ENCODE results near the gene OR8G1.
"Not testable (repeated sequence)": the region's sequence is repeated elsewhere in the genome, so short reads cannot be mapped to it uniquely, and the experiment has no call there.

The OR8G1 gene

GRCh38 chr11:124238512-124238911 is 2.4 kb upstream of the OR8G1 start:
- DNase-seq (ENCODE audit: low spot score): no peak

- not testable (repeated sequence) for DNase-seq (ENCODE audit: low spot score)
Observed at GRCh38 chr11:124249869-124250268, 9.0 kb downstream of the OR8G1 start.

DNA sequence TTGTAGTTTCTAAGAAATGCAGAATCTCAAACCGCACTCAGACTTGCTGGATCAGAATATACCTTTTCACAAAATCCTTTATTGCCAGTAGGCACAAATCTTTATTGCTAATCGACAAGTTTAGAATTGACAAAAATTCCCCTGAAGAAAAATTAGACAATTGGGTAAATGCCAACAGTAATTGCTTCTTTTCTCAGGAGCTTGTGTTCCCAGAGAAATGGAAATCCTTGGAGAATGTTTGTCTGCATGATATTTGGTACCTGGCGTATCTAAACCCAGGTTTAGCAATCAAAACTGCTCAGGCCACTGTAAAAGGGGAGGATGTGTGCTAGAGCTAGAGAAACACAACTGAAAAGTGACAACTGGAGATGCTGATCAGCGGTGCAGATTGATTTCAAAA is 15.2 kb downstream of the OR8G1 start, which contains the start of gene OR8G5:
Gene OR8G5, plus strand, starts transcription at position 301 of the 400 bp plus-strand sequence. CDS start 8,556 bp downstream, outside the sequence.
- no peak for DNase-seq (ENCODE audit: low spot score)

- not testable (repeated sequence) for DNase-seq (ENCODE audit: low spot score)
Observed at GRCh38 chr11:124265041-124265440, 24.1 kb downstream of the OR8G1 start.

GRCh38 chr11:124270886-124271285 is 30.0 kb downstream of the OR8G1 start:
- DNase-seq (ENCODE audit: low spot score): not testable (repeated sequence)

- no peak for DNase-seq (ENCODE audit: low spot score)
Observed at GRCh38 chr11:124274000-124274399, 33.1 kb downstream of the OR8G1 start.

GRCh38 chr11:124276081-124276480 is 35.2 kb downstream of the OR8G1 start:
- DNase-seq (ENCODE audit: low spot score): no peak

GRCh38 chr11:124277207-124277606 is 36.3 kb downstream of the OR8G1 start:
- DNase-seq (ENCODE audit: low spot score): no peak

- DNase-seq (ENCODE audit: low spot score): no peak
Observed at GRCh38 chr11:124277804-124278203, 36.9 kb downstream of the OR8G1 start.

DNA sequence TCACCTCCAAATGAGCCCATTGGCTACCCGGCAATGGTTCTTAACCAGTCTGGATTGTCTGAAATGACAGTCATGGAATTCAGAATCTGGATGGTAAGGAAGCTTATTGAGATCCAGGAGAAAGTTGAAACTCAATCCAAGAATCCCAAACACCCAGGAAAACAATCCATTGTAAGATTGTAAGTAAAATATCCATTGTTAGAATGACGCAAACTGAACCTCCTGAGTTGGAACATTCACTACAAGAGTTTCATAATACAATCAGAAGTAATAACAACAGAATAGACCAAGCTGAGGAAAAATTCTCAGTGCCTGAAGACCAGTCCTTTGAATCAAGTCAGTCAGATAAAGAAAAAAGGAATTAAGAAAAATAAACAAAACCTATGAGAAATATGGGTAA is 37.4 kb downstream of the OR8G1 start:
- no peak for DNase-seq (ENCODE audit: low spot score)

DNA sequence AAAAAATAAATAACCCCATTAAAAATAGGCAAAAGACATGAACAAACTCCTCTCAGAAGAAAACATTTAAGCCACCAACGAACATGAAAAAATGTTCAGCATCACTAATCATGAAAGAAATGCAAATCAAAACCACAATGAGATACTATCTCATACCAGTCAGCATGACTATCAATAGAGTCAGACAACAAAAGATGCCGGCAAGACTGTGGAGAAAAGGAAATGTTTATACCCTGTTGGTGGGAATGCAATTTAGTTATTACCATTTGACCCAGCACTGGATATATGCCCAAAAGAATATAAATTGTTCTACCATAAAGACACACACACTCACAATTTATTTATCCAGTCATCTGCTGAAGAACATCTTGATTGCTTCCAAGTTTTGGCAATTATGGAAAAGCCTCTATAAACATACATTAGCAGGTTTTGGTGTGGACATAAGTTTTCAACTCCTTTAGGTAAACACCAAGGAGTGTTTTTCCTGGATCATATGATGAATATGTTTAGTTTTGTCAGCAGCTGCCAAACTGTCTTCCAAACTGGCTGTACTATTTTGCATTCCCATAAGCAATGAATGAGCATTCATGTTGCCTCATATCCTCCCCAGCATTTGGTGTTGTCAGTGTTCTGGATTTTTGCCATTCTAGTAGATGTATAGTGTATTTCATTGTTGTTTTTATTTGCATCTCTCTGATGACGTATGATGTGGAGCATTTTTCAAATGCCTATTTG is 44.9 kb downstream of the OR8G1 start:
- no peak for DNase-seq (ENCODE audit: low spot score)

DNA sequence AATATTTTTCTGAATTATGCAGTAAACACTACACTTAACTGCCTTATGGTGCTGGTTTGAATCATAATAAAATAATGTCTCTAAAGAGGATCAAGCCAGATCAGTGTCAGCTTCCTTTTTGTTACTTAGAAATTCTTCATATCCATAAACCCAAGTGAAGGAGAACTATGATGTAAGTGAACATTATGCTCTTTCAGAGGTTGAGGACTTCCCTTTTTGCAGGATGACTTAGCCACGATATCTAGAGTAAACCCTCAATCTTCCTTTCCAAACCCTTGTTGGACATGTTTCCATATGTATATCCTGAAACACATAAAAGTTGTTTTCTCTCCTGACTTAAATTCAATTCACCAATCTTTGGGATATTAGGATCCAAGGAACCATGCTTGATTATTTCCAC is 53.8 kb downstream of the OR8G1 start:
- no peak for DNase-seq (ENCODE audit: low spot score)

DNA sequence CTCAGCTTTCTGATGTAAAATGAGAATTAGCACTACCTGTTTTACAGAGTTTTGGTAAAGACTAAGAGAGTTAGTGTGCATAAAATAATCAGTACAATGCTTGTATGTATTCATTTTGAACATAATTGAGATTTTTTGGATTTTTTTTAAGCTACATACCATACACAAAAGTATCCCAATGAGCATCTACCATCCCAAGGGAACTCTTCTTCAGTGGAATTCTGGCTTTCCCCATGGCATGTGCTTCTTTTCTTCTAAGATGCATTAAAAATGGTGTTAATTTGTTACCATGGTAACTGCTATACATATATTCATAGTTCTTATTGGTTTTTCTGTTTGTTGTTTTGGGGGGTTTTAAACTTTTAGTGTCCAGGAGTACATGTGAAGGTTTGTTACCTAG is 55.1 kb downstream of the OR8G1 start:
- DNase-seq (ENCODE audit: low spot score): no peak

GRCh38 chr11:124297921-124298320 is 57.0 kb downstream of the OR8G1 start:
- no peak for DNase-seq (ENCODE audit: low spot score)

- no peak for DNase-seq (ENCODE audit: low spot score)
Observed at GRCh38 chr11:124301548-124301947, 60.7 kb downstream of the OR8G1 start.

DNA sequence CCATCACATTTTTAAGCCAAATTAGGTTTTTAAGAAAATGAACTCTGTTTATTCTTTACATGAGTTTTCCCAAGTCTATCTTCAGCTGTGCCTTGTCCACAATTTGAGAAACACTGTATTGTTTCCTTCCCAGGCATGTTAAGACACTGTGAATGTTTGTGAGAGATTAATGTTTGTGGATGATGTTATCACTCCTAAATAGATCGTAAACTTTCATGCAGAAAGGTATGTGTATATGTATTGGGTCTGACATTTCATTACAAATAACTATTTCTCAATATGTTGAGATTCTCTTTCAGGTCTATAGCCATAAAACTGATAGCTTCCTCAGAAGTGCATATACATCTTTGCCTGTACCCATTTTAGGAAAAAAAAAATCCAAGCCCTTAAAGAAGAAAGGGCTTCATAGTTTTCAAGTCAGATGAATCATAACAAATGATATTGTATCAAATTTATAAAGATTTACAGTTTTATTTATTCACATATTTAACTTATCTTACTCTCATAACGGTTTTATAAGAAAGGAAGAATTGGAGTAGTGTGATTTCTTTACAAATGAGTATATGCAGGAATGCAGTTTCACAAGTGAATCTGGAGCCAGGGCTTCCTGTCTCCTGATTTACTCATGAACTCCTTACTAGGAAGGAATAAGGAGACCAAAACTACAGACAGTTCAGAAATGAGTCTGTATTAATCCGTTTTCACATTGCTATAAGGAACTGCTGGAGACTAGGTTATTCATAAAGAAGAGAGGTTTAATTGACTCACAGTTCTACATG is 61.6 kb downstream of the OR8G1 start:
- no peak for DNase-seq (ENCODE audit: low spot score)

Measured in germinal center (tissue), 1 donor.